Midbrain (tissue), 1 donor: ENCODE data around the gene TBC1D32.
"Not testable (repeated sequence)": the region's sequence is repeated elsewhere in the genome, so short reads cannot be mapped to it uniquely, and the experiment has no call there.

ENCODE experiments used
- DNase-seq: peaks from one replicate; lab custom pipeline; 2025; lab: John Stamatoyannopoulos, UW

The TBC1D32 gene

DNA sequence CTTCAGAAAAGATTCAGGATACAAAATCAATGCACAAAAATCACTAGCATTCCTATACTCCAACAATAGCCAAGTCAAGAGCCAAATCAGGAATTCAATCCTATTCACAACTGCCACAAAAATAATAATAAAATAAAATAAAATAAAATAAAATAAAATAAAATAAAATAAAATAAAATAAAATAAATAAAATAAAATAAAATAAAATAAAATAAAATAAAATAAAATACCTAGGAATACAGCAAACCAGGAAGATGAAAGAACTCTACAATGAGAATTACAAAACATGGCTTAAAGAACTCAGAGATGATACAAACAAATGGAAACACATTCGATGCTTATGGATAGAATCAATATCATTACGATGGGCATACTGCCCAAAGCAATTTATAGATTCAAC lies 120.9 kb downstream of the TBC1D32 start:
- not testable (repeated sequence) for DNase-seq

DNA sequence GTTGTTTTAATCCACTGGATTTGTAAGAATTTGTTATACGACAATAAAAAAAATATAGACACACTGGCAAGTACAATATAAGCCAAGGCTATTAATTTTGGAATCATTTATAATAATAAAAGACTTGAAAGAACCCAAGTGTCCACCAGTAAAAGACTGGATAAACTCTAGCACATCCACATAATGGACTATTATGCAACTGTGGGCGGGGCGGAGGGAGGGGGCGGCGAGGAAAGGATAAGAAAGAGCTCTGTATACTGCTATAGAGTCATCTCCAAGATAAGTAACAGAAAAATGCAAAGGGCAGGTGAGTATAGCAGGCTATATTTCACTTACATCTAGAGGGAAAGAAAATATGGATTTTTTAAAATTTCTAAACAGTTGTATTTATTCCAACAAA lies 123.3 kb downstream of the TBC1D32 start:
- peak; percentile 23 for DNase-seq

DNA sequence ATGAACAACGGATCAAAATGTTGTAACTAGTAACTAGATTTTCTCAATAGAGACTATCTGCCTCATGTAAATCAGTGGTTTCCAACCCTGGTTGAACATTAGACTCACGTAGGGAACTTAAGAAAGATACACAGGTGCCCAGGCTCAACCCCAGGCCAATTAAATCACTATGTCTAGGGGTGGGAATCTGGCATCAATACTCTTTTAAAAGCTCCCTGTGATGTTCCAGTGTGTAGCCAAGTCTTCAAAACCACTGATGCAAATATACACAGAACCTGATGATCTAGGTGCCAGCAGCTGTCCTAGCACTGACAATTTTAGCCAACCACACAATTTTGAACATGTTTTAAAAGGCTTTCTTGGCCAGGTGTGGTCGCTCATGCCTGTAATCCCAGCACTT lies 128.7 kb downstream of the TBC1D32 start:
- no peak for DNase-seq

DNA sequence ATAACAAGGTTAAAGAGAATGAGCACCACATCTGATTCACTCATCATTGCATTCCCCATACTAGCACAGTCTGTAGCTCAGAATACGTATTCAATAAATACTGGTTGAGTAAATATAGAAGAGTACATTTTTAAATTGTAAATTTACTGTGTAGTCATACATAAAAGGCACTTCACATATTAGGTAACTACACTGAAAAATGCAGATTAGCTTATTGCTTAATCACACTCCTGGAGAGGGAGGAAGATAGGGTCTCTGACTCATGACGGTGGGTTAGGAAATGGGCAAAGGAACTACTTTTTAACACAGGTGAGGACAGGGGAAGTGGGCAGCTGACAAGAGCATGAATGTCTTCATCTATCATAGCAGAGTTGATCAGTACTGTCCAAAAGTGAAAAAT lies 133.2 kb downstream of the TBC1D32 start:
- DNase-seq: no peak

DNA sequence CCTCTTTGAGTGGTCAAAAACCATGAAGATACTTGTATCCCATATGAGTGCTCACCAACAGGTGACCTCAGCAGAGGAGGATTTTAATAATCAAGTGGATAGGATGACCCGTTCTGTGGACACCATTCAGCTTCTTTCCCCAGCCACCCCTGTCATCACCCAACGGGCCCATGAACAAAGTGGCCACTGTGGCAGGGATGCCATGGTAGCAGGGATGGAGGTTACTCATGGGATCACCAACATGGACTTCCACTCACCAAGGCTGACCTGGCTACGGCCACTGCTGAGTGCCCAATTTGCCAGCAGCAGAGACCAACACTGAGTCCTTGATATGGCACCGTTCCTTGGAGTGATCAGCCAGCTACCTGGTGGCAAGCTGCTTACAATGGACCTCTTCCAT lies 138.2 kb downstream of the TBC1D32 start:
- DNase-seq: not testable (repeated sequence)

DNA sequence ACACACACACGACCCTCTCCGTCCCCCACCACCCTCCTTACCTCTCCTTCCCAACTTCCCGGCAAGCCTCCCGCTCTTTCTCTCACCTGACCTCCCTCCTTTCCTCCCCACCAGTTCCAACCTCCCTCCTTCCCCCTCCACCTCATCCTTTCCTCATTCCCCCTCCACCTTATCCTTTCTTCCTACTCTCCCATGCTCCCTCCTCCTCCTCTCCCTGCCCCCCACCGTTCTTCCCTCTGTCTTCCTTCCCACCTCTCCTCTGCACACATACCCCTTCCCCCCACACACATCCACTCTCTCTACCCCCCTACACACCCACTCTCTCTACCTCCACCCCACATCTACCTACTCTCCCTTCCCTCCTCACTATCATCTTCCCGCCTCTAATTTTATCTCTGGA lies 144.2 kb downstream of the TBC1D32 start:
- no peak for DNase-seq

DNA sequence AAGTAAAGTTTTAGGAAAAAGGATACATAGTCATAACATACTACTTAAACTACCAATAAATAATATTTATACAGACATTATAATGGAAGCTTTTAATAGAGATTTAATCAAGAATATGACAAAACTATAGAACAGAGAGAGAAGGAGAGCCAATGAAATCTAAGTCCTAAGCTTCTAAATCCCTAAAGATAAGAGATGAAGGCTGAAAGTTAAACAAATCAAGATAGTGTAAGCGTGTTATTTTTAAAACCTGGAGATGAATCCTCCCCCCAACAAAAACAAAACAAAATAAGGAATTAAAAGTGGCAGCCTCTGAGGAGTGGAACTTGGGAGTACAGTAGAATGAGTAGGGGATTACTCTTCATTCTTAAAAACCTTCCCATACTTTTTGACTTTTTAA lies 145.9 kb downstream of the TBC1D32 start:
- DNase-seq: no peak

DNA sequence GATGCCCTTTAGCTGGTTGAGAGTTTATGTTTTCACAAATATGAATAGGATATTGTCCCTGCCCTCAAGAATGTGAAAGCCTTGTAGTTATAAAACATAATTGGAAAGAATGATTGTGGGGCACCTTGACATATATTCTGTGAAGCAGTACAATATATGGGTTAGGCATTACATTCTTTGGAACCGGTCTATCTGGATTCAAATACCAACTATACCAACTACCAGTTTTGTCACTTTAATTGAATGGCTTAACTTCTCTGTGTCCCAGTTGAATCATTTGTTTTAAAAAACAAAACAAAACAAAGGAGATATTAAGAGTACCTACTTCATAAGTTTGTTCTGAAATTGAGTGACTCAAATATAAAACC lies 146.5 kb downstream of the TBC1D32 start:
- DNase-seq: no peak

DNA sequence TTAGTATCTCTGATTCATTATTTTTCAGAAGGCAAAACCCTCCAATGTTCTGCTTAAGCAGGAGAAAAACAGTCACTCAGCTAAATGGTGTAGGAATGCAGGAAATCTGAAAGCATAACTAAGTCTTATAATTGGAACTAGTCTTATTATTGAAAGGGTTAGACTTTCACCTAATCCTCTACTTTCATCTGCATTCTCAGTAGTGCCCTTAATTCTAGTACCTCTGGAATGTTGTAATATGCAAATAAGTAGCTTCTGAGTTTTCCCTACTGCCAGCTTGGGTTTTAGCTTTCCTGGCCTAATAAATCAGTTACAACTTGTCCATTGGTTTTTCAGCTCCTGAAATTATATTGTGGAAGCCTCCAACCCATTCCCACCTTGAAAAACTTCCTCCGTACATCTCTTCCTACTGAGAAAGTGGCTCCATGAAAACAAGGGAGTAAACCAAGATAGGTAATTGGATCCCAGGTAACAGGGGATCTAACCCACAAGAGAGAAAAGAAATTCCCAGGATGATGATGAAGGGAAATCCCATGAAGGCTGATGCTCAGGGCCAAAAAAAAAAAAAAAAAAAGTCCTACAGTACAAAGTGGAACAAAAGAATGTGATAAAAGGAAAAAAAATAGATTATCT lies 147.0 kb downstream of the TBC1D32 start:
- DNase-seq: no peak

DNA sequence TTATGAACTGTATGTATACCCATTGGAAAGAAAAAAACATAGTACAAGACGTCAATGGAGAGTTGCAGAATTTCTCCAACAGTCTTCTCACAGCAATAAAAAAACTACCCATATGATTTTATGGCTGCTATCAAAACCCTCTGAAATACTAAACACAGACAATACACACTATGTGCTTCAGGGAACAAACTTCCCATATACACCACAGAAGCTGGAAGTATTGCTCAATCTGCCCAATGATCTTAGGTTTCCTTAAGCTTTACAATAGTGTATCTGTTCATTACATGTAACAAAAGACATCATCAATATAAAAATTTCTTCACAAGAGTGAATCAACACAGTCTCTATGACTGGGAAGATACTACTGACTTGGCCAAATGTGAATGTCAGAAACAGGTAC lies 150.5 kb downstream of the TBC1D32 start:
- DNase-seq: no peak

DNA sequence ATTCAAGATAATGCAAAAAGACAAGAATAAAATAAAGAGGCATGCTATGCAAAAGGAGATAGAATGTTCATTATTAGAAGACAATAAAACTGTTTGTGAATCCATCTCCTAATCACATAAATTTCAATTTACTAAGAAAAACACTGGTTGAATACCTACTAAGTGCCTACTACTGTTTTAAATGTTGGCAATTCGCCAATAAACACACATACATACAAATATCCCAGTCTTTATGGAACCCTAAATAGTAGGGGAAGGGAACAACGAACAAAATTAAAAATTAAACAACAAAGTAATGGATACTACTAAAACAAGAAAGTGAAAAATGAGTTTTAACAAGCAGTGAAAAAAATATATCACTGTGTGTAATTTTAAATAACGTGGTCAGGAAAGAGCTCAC lies 158.5 kb downstream of the TBC1D32 start:
- no peak for DNase-seq

DNA sequence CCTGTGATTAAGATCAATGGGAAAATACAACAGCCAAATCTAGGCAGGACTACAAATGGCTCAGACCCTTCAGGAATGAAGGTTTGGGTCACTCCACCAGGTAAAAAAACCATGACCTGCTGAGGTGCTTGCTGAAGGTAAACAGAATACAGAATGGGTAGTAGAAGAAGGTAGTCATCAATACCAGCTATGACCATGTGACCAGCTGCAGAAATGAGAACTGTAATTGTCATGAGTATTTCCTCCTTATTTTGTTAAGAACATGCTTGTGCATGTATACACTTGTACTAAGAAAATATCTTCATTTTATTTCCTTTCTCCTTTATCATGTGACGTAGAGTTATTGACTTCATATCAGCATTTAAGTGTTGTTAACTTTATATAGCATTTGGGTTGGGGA lies 161.8 kb downstream of the TBC1D32 start:
- DNase-seq: not testable (repeated sequence)

DNA sequence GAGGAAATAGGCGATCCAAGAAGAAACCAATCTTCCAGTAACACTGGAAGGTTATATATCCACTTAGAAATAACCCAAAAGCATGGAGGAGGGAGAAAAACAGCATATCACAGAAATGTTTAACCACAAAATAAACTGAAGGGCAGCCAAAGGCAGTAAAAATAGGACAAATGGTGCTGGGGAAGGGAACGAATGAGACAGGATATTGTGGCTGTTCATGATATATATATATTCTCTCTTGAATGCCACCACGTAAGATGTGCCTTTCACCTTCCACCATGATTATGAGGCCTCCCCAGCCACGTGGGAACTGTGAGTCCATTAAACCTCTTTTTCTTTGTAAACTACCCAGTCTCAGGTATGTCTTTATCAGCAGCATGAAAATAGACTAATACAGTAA lies 162.4 kb downstream of the TBC1D32 start:
- DNase-seq: no peak

DNA sequence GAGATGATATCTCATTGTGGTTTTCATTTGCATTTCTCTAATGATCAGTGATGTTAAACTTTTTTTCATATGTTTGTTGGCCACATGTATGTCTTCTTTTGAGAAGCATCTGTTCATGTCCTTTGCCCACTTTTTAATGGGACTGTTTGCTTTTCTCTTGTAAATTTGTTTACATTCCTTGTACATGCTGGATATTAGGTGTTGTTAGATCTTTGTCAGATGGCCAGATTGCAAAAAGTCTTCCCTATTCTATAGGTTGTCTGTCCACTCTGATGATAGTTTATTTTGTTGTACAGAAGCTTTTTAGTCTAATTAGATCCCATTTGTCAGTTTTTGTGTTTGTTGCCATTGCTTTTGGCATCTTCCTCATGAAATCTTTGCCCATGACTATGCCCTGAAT lies 172.4 kb downstream of the TBC1D32 start:
- DNase-seq: no peak

DNA sequence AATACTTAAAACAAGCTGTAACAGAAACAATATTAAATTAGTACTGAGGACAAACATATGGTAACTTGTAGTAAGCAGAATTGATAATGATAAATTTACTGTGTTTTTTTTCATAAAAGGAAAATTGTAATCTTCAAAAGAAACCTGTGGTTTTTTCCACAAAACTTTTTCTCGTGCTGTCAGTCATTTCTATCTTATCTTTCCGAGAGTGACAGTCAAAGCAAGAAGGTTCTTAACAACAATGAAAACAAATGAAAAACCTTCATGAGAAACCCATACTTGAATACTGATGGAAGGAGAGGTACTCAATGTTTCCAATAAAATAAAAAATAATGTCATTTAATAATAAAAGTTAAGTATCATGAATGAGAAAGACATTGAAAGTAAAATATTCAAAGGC lies 174.0 kb downstream of the TBC1D32 start:
- no peak for DNase-seq

DNA sequence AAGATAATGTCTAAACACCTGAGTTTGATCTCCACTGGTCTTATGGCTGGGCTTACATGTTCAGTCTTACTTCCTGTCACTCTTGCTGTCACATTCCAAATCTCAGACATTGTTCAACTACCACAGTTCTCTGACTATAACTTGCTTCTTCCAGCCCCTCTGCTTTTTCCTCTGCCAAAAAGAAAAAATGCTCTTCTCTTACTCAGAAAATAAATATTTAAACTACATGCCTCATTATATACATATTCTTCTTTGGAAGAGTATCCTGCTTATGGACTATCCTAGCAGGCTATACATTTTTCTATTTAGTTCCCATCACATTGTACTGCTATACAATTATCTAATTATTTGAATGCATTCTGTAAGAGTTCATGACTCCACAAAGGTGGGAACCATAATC lies 175.4 kb downstream of the TBC1D32 start:
- DNase-seq: no peak

DNA sequence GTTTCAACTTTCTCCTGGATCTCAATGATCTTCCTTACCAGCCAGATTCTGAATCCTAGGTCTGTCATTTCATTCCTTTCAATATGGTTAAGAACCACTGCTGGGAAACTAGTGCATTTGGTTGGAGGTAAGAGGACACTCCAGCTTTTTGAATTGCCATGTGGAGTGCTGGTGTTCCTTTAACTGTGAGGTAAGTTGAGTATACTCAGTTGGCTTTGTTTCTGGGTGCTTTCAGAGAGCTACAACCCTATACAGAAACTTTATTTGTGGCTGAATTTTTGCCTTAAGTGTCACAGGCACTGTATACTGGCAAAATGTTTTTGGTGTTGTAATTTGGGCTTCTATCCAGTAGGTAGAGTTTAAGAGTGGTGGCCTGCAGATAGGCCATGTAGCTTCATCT lies 175.8 kb downstream of the TBC1D32 start:
- DNase-seq: no peak

DNA sequence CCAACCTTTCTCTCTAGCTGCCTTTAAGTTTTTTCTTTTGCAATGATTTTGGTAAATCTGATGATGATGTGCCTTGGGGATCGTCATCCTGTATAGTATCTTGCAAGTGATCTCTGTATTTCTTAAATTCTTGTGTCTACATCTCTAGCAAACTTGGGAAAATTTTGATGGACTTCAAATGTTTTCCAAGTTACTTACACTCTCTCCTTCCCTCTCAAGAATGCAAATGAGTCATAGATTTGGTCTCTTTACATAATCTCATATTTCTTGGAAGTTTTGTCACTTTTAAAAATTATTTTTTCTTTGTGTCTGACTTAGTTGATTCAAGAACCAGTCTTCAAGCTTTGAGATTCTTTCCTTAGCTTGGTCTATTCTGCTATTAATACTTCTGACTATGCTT lies 176.4 kb downstream of the TBC1D32 start:
- no peak for DNase-seq

DNA sequence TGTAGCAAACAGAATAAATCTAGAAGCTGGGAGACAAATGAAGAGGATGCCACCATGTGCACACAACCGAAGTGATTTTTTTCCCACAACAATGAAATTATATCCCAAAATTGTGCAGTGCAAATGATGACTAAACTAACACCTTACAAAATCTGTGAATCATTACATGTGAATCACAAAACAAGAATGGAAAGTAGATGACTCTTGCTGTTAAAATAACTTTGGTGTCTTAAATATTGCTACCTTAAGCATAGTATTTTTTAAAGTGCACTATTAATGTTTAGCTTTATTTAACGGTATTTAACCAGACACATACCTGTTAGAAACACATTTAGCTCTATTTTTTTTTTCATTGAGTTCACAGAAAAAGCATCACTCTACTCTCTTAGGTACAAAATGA lies 190.8 kb downstream of the TBC1D32 start:
- no peak for DNase-seq

DNA sequence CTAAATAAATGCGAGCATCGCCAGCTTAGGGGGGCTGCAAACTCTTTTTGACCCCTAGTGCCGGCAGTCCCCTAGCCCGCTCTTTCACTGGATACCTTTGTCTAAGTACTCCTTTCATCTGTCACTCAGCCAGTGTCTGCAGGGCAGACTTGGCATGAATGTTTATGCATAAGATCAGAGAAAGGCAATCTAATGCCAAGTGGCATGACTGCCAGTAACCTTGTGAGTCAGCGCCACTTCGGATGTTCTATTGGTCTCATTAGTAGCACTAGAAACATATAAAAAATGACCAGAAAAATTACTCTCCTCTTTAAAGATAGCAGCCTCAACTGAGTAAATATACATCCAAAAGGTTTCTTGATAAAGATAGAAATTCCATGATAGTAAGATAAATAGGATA lies 192.2 kb downstream of the TBC1D32 start:
- DNase-seq: no peak

DNA sequence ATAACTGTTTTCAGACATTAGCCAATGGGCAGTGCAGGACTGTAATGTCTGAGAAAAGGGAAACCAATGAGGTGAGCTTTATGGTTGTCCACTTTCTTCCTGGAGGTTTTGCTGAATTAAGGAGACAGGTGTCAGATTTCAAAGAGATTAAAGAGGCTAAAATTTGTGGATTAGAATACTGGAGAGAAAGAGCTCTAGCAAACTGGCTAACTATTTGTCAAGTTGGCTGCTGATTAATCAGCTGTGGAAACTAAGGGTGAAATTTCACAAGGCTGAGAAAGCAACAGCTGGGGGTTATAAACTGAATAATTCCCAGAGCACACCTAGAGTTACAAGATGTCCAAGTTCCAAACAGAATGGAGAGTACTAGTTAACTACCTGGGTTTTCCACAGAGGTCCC lies 198.9 kb downstream of the TBC1D32 start:
- DNase-seq: no peak

DNA sequence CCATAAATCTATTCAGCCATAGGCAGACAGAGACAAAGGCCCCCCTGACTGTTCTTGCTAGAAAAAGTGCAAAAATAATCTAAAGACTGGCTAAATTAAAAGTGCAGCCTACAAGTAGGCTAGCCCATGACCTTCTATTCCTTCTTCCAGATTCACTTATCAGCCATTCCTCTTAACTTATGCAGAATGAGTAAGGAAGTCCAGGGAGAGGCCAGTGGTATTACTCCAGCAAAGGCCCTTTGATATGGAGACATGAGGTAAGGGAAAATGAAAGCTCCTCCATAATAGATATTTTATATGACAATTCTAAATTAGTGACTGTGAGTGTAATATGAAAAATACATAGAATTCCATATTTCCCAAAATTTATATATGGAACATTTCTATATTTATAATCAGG lies 199.4 kb downstream of the TBC1D32 start:
- no peak for DNase-seq

DNA sequence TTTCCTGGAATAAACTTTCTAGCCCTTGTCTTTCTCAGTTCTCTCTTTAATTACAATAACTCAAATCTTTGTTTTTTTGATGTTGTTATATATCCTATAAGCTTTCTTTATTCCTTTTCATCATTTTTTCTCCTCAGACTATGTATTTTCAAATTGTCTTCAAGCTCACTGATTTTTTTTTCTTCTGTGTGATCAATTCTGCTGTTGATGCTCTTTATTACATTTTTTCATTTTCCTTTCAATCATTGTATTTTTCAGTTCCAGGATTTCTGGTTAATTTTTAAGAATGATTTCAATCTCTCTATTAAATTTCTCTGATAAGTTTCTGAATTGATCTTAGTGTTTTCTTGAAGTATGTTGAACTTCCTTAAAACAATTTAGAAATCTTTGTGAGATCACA lies 209.7 kb downstream of the TBC1D32 start:
- no peak for DNase-seq

DNA sequence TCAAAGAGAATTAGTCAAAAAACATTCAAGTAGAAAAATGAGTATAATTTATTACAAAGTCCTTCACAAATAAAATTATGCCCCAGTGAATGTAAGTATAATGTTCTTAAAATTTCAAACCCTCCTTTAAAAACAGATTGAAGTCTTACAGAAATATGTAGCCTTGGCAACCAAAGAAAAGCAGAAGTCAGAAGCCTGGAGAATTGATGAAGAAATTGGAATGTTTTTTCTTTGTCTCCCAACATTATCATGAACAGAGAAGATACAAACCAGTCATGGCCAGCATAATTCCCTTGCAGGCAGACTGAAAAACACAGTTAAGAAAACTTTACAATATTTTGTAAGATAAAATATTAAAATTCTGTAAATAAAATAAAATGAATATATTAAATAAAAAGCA lies 221.9 kb downstream of the TBC1D32 start:
- DNase-seq: no peak

DNA sequence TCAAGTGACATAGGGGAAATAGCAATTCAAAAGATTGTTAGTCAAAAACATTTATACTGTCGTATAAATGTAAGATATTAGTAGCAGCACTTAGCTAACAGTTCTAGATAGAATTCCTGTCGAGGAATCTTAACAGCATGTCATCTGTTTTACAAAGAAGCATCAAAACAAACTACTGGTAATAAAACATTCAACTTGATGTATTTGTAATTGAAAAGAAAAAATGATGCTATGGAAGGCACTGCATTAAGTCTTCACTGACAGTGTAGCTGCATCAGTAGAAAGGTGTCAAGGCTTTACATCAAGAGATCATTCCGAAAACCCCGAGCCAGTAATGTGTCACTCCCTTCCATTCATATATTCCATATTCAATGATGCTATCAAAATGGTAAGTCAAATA lies 223.5 kb downstream of the TBC1D32 start:
- no peak for DNase-seq
